Activated T-cell treated with anti-CD3 and anti-CD28 coated beads, Interleukin-2, amount 50 U/mL, for 4 hours (primary cell): Measurements from ENCODE around the gene MAP2. TPM values are rescaled to one million over a fixed set of nuclear protein-coding genes. Genes with fewer than 3 reads are reported as not detected.

Experiments used
- ATAC-seq, 2 donors: fragments of 200-7000 bp; cut with Tn5 transposase; one replicate each; pipeline ENCODE4 v1.10.0; 2021
- DNase-seq: peaks from one replicate; pipeline ENCODE4 v3.0.0-alpha.2; 2020
- H3K27me3 Mint-ChIP-seq: one replicate; pipeline ENCODE4 v1.8.0; 2021; ENCODE audit warnings: low read depth, mixed read lengths
- H3K36me3 Mint-ChIP-seq: one replicate; pipeline ENCODE4 v1.8.0; 2022; ENCODE audit warnings: mixed read lengths; ENCODE audit not compliant: insufficient read depth
- H3K4me1 Mint-ChIP-seq: one replicate; pipeline ENCODE4 v1.8.0; 2021; ENCODE audit warnings: low read depth, mixed read lengths
- H3K4me3 Mint-ChIP-seq: one replicate; pipeline ENCODE4 v1.8.0; 2021; ENCODE audit warnings: mild to moderate bottlenecking, moderate library complexity, mixed read lengths
- H3K9me3 Mint-ChIP-seq: one replicate; pipeline ENCODE4 v1.8.0; 2021; ENCODE audit warnings: mixed read lengths
- total RNA-seq, 3 donors: library from RNA; stranded (reverse); gene quantifications; one replicate each; pipeline ENCODE4 v1.2.1, GENCODE V29; 2021

MAP2 gene
- total RNA-seq, 3 donors from 2014 or later, result 0.24 TPM; not detected in 2

DNA sequence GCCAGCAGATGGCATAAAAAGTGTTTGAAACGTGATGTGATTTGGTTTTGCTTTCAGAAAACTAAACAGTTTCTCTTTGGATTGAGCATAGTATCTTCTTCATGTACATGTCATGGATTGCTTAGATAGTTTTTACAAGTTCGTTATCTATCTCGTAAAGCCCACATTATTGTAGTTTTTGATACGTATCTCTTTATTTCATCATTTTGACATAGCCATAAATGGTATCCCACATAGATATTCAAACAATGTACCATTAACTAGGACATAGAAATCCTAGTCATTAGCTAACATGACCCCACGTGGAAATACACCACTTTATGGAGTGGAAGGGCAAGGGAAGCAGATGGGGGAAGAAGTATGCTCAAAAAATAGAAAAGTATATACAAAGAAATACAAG is 93.6 kb downstream of the MAP2 start:
- no peak overlapping the region for H3K4me3 Mint-ChIP-seq
- DNase-seq (no peak), ATAC-seq (no peak)
- no peaks in the 10 kb centered on the region for H3K4me1 Mint-ChIP-seq
- no peaks in the 10 kb centered on the region for H3K36me3 Mint-ChIP-seq
- no peaks in the 10 kb centered on the region for H3K9me3 Mint-ChIP-seq
- no peaks in the 10 kb centered on the region for H3K27me3 Mint-ChIP-seq

DNA sequence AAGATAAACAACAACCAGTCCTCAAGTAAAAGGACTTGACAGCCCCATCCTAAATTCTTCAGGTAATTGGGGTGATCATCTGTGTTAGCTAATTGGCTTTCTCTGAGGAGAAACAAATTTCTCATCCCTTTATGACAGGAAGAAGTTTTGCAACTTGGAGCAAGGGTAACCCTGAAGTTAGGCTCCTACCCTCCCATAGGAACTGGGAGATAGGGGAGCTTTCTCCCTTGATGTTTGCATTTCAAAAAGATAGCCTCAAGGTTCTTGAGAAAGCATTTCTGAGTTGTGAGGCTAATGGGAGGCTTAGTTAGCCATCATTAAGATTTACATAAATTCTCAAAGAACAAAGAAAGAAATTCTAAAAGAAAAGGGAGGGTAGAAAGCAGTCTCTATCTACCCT is 95.4 kb downstream of the MAP2 start:
- Mint-ChIP-seq H3K4me1 (no peaks in the 10 kb centered on the region), H3K36me3 (no peaks in the 10 kb centered on the region), H3K9me3 (no peaks in the 10 kb centered on the region), H3K27me3 (no peaks in the 10 kb centered on the region), H3K4me3 (no peak overlapping the region)
- ATAC-seq (no peak), DNase-seq (no peak)

DNA sequence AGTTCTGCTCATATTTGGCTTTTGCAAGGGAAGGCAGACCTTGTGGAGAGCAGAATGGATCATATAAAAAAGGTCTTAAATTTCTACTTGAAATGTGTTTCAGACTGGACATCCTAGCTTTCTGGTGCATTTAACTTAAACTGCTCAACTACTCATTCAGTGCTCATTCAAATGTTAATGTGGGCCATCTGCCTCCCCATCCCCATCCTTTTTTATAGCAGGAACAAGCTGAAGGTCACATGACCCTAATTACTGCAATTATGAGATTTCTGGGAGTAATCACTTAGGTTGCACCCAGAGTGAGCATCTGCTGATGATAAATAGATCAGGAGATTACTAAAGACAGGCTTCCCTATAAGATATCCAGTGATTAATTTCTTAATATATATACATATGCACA is 96.1 kb downstream of the MAP2 start:
- no peaks in the 10 kb centered on the region for H3K36me3 Mint-ChIP-seq
- ATAC-seq (no peak), DNase-seq (no peak)

DNA sequence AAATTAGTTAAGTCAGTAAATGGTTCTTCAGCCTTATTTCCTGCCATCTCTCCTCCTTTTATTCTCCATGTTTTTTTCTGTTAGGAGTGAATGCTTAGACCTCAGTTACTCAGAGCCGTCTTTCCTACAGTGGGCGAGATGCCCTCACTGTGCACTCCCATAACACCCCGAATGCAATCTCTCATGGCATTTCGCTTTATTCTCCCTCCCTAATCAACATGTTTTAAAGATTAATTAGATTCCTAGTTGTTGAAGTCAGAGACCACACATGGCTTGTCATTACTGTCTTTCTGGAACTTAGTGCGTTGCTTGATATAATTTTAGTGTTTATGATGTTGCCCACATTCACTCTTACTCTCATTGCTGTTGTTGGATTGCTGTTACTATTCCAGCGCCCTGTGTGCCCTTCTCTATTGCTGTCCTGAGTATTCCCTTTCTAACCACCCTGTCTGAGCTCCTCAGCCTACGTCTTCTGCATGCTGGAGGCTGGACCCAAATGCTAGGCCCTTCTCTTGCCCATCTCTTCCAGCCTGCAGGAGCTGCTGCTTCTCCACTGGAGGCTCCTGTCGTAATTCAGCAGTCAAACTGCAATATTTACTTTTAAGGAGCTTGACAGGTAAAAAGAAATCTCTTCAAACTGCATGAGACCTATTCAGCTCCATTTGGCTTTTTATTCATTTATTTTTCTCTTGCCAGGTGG is 99.3 kb downstream of the MAP2 start:
- H3K9me3 Mint-ChIP-seq, result no peaks in the 10 kb centered on the region
- peaks cover 13% of the 10 kb centered on the region for H3K4me1 Mint-ChIP-seq
- no peak overlapping the region for H3K4me3 Mint-ChIP-seq
- no peak for DNase-seq
- H3K36me3 Mint-ChIP-seq, result no peaks in the 10 kb centered on the region
- ATAC-seq, result no peak
- no peaks in the 10 kb centered on the region for H3K27me3 Mint-ChIP-seq

More for the DNA sequence above, 96.1 kb downstream of the MAP2 start:
- no peak overlapping the region for H3K4me3 Mint-ChIP-seq
- no peaks in the 10 kb centered on the region for H3K4me1 Mint-ChIP-seq
- H3K9me3 Mint-ChIP-seq, result no peaks in the 10 kb centered on the region
- H3K27me3 Mint-ChIP-seq, result no peaks in the 10 kb centered on the region

DNA sequence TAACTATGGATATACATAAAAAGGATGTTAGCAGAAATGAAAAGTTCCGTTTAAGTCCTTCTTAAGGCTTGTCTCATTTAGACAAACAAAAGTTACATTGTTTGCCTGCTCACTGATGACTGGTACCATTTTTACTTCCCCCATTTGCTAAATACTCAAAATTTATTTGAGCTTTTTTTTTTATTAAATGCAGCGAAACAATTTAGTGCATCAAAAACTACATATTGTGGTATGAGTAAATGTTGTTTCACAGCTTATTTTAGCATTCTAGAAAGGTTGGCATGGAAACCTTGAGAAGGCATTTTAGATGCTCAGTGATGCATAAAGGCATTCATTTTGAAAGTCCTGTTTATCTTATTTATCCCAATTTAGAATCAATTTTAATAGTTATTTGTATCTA is 100.0 kb downstream of the MAP2 start:
- Mint-ChIP-seq H3K36me3 (no peaks in the 10 kb centered on the region), H3K9me3 (no peaks in the 10 kb centered on the region), H3K4me3 (no peak overlapping the region), H3K27me3 (no peaks in the 10 kb centered on the region), H3K4me1 (peaks cover 13% of the 10 kb centered on the region)
- ATAC-seq (no peak), DNase-seq (no peak)

DNA sequence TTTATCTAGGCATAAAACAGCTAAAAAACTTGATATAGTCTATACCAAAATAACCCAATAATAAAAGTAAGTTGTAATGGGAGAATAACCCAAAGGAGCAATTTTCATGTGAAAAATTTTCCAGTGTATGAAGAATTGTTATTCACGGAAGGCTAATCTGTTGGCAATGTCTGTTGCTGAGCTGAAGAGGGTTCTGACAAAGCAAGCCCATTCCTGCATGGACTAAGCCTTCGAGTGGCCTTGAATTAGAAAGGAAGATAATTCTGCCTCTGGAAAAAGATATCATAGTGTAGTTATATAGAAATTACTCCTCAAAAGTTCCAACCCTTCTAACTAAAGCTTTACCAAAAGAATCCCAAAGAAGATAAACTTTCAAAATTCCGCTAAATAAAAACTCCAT is 101.5 kb downstream of the MAP2 start:
- H3K27me3 Mint-ChIP-seq, result no peaks in the 10 kb centered on the region
- no peaks in the 10 kb centered on the region for H3K36me3 Mint-ChIP-seq
- ATAC-seq (no peak), DNase-seq (no peak)
- H3K9me3 Mint-ChIP-seq, result no peaks in the 10 kb centered on the region
- H3K4me3 Mint-ChIP-seq, result no peak overlapping the region
- peaks cover 13% of the 10 kb centered on the region for H3K4me1 Mint-ChIP-seq

DNA sequence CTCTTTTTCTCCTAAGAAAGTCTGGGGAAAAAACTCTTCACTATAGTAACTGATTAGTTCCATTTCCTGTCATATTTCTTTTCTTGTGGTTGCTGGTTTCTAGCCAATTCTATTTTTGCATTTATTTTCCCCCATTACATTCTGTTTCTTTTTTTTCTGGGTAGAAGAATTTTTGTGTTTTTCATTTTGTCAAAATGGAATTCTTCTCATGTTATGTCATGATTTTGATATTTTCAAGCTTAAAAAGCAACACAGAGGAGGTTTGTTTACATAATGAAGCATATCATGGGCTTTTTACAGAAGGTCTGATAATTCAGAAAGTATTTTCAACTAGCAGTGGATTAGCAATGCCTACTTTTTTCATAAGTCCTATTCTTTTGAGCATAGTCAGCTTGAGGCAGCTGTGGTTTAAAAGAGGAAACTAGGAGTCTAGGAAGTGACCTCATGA is 102.0 kb downstream of the MAP2 start:
- no peak for ATAC-seq
- Mint-ChIP-seq H3K36me3 (no peaks in the 10 kb centered on the region), H3K4me1 (peaks cover 13% of the 10 kb centered on the region)

DNA sequence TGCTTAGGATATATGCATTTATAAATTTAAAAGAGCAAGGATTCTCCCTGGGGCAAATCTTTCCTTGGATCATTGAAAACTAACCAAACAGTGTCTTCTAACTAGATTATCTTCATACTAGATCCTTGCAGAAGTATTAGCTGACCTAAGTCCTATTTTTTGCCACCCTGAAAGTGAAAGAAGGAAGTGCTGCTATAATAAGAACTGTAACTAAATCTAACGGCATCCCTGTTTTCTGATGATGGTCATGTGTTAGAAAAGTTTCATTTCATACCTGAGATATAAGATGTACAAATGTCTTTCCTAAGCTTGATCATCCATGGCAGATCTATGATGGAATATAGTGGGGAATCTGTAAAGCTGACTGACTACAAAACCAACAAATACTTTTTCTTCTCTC is 102.7 kb downstream of the MAP2 start:
- peaks cover 13% of the 10 kb centered on the region for H3K4me1 Mint-ChIP-seq
- no peaks in the 10 kb centered on the region for H3K27me3 Mint-ChIP-seq
- no peak for DNase-seq
- no peak overlapping the region for H3K4me3 Mint-ChIP-seq
- H3K9me3 Mint-ChIP-seq, result no peaks in the 10 kb centered on the region
- ATAC-seq, result no peak
- H3K36me3 Mint-ChIP-seq, result no peaks in the 10 kb centered on the region

More for the DNA sequence above, 102.0 kb downstream of the MAP2 start:
- Mint-ChIP-seq H3K27me3 (no peaks in the 10 kb centered on the region), H3K9me3 (no peaks in the 10 kb centered on the region), H3K4me3 (no peak overlapping the region)
- no peak for DNase-seq

DNA sequence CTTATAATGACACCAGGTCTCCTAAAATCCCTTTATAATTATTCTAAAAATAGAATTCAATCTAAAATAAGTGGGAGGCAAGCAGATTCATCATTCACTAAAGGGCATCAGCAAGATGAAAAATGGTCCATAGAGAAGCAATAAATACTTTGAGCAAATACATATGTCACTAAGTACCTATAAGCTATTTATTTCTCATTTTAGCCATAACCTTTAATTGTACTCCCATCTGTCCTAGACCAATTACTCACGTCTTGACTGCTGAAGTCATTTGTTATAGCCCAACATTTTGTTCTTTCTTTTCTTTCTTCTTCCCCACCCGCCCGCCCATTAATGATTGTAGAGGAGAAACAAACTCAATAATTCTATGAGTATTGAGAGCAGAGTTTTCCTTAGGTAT is 105.7 kb downstream of the MAP2 start:
- Mint-ChIP-seq H3K27me3 (no peaks in the 10 kb centered on the region), H3K36me3 (no peaks in the 10 kb centered on the region), H3K9me3 (no peaks in the 10 kb centered on the region), H3K4me1 (peaks cover 13% of the 10 kb centered on the region), H3K4me3 (no peak overlapping the region)
- ATAC-seq (no peak), DNase-seq (no peak)

DNA sequence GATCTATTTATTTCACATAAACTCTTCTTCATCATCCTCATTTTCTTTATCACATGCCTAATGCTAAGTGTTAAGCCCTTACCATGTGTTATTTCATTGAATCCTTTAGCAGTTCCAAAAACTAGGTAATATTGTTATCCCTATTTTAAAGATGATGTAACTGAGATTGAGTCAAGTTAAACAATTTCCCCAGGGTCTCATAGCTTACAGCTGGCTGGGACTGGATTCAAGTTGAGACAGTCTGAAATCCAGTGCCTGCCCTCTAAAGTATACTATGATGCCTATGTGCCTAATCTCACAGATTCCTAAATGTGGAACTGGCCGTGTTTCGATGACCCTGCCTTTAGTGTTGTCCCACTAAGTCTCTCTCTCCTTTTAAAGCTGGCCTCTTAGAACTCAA is 108.5 kb downstream of the MAP2 start:
- DNase-seq (no peak), ATAC-seq (no peak)
- Mint-ChIP-seq H3K4me1 (peaks cover 2% of the 10 kb centered on the region), H3K9me3 (no peaks in the 10 kb centered on the region), H3K4me3 (no peak overlapping the region), H3K27me3 (no peaks in the 10 kb centered on the region), H3K36me3 (no peaks in the 10 kb centered on the region)

DNA sequence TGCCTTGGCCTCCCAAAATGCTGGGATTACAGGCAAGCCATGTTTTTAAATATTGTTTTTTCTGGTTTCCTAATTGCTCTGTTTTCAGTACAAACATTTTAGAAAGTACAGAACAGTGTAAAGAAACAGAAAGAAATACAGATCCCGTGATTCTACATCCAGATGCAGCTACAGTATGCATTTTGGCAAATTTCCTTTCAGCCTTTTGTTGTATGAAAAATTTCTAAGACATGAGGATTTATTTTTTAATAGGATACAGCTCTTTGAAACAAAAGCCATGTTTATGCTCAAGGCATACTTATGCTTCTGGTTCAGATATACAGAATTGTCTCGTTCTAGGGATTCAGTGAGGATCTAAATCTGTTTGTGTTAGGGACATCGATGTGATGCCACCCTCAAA is 109.5 kb downstream of the MAP2 start:
- no peaks in the 10 kb centered on the region for H3K4me1 Mint-ChIP-seq
- H3K4me3 Mint-ChIP-seq, result no peak overlapping the region
- H3K27me3 Mint-ChIP-seq, result no peaks in the 10 kb centered on the region
- H3K36me3 Mint-ChIP-seq, result no peaks in the 10 kb centered on the region
- DNase-seq (no peak), ATAC-seq (no peak)
- no peaks in the 10 kb centered on the region for H3K9me3 Mint-ChIP-seq

DNA sequence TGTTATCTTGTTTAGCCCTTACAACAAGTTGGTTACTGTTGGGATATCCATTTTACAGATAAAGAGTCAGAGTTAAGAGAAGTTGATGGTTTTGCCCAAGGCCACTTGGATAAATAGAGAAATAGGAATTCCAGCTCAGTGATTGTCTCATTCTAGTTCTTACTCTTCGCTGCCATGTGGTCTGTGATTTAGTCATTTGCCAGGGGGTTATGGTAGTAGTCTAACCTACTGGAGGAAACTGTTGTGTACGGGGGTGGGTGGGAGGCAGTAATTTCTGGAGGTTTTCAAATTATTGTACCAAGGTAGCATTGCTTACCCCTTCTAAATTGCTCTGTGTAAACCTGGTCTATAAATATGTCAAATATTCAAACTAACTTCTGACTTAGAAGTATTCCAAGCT is 110.4 kb downstream of the MAP2 start:
- Mint-ChIP-seq H3K4me3 (no peak overlapping the region), H3K9me3 (no peaks in the 10 kb centered on the region), H3K4me1 (no peaks in the 10 kb centered on the region)

DNA sequence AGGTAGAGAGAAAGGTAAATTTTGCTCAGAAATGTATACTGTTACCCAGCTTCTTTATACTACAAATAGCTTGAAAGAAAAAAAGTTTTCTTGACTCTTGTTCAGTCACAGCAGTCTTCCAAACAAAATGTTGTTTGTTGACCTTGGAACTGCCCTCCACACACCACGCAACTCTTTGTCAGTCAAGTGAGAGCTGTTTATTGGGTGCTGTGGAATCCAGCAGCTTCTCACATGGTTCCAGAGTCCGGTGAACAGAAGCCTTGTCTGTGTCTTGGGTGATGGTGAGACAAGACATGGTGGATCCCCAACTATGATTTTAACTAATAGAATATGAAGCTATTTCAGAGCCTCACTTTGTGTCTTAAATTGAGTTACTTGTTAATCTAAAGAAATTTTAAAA is 112.5 kb downstream of the MAP2 start:
- Mint-ChIP-seq H3K27me3 (no peaks in the 10 kb centered on the region), H3K4me3 (no peak overlapping the region), H3K36me3 (no peaks in the 10 kb centered on the region), H3K9me3 (no peaks in the 10 kb centered on the region), H3K4me1 (no peaks in the 10 kb centered on the region)
- DNase-seq, result no peak
- no peak for ATAC-seq

More for the DNA sequence above, 110.4 kb downstream of the MAP2 start:
- DNase-seq (no peak), ATAC-seq (no peak)
- no peaks in the 10 kb centered on the region for H3K27me3 Mint-ChIP-seq
- no peaks in the 10 kb centered on the region for H3K36me3 Mint-ChIP-seq

DNA sequence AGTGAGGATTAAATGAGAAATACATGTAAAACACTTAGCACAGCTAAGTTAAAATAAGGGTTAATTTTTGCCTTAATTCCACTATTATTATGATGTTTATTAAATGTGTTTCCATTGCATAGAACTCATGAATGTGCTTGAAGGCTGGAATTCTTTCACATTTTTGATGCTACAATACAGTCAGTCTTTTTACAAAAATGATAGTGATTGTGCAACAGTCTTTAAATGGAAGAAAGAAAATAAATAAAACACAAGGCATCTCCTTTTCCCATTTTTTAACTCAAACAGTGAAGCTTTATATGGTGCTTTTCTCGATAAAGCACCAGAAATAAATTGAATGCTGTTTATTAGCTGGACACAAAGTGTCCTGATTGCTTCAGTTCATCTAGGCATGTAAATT is 123.9 kb downstream of the MAP2 start:
- H3K36me3 Mint-ChIP-seq, result no peaks in the 10 kb centered on the region
- no peaks in the 10 kb centered on the region for H3K27me3 Mint-ChIP-seq
- H3K4me3 Mint-ChIP-seq, result no peak overlapping the region
- no peaks in the 10 kb centered on the region for H3K9me3 Mint-ChIP-seq
- DNase-seq (no peak), ATAC-seq (no peak)
- no peaks in the 10 kb centered on the region for H3K4me1 Mint-ChIP-seq

DNA sequence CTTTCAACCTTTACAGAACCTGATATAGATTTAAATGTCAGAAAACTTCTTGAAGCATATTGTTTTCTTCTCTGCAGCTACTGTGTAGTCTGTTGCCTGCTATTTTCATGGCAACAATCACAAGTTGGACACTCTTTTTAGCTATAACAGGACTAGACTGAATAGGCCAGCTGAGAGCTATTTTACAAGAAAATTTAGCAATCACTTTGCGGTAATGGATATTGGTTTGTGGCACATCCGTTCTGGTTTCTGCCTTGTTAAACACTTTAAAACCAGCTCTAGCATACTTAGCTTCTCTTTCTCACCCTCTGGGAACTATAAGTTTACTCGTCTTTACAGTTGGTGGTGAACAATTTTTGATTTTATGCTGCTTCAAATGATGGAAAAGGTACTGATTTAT is 125.7 kb downstream of the MAP2 start:
- H3K27me3 Mint-ChIP-seq, result no peaks in the 10 kb centered on the region
- H3K9me3 Mint-ChIP-seq, result no peaks in the 10 kb centered on the region
- H3K4me1 Mint-ChIP-seq, result no peaks in the 10 kb centered on the region
- H3K36me3 Mint-ChIP-seq, result no peaks in the 10 kb centered on the region
- ATAC-seq (no peak), DNase-seq (no peak)
- H3K4me3 Mint-ChIP-seq, result no peak overlapping the region

DNA sequence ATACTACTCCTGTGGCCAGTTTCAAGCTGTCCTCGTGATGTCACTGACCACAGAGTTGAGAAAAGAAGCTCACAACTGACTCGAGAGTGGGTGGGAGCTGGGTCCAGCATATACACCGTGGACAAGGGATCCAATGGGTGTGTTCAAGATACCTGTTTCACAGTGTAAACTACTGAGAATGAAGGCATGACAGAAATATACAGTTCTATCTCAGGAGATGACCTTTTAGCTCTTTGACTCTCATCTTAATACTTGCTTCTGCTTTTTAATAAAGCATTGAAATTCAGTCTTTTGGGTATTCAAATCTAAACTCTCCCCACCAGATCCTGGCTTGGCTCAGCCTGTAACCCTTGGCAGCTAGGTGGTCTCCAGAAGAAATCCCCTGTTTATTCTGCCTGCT is 130.1 kb downstream of the MAP2 start:
- DNase-seq (no peak), ATAC-seq (no peak)
- H3K27me3 Mint-ChIP-seq, result no peaks in the 10 kb centered on the region
- no peaks in the 10 kb centered on the region for H3K36me3 Mint-ChIP-seq
- no peak overlapping the region for H3K4me3 Mint-ChIP-seq
- no peaks in the 10 kb centered on the region for H3K9me3 Mint-ChIP-seq
- no peaks in the 10 kb centered on the region for H3K4me1 Mint-ChIP-seq
